Measurements from ENCODE around the gene TEK.

The TEK gene

DNA sequence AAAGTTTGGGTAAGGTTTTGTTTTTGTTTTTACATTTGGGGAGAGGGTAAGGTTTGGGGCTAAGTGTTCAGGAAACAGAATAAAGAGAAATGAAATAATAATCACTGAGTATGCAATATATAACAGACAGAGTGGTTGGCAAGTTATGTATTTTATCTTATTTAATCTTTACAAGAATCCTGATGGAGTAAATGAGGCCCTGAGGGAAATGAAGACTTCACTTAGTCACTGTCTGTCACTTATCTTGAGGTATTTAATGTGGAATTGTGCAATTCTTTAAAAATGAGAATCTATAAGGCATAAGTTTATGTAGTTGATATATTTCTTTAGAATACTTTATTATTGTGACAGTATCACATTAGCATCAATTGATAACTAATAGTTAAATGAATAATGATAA, 48.1 kb downstream of the TEK start:
- TF ChIP-seq TAF1 (IDR thresholded peaks at IDR 0.05; ENCODE audit: borderline replicate concordance, insufficient read depth, low read length) (no peak), POLR2AphosphoS5 (IDR thresholded peaks at IDR 0.05; ENCODE audit: low read depth, low read length) (no peak), FOXP2 (optimal IDR thresholded peaks at IDR 0.05; ENCODE audit: borderline replicate concordance, extremely low read depth, extremely low read length, insufficient read depth) (no peak), SIN3A (IDR thresholded peaks at IDR 0.05; ENCODE audit: borderline replicate concordance, insufficient read depth, low read length) (no peak)
- TF ChIP-seq, protein P1, sequence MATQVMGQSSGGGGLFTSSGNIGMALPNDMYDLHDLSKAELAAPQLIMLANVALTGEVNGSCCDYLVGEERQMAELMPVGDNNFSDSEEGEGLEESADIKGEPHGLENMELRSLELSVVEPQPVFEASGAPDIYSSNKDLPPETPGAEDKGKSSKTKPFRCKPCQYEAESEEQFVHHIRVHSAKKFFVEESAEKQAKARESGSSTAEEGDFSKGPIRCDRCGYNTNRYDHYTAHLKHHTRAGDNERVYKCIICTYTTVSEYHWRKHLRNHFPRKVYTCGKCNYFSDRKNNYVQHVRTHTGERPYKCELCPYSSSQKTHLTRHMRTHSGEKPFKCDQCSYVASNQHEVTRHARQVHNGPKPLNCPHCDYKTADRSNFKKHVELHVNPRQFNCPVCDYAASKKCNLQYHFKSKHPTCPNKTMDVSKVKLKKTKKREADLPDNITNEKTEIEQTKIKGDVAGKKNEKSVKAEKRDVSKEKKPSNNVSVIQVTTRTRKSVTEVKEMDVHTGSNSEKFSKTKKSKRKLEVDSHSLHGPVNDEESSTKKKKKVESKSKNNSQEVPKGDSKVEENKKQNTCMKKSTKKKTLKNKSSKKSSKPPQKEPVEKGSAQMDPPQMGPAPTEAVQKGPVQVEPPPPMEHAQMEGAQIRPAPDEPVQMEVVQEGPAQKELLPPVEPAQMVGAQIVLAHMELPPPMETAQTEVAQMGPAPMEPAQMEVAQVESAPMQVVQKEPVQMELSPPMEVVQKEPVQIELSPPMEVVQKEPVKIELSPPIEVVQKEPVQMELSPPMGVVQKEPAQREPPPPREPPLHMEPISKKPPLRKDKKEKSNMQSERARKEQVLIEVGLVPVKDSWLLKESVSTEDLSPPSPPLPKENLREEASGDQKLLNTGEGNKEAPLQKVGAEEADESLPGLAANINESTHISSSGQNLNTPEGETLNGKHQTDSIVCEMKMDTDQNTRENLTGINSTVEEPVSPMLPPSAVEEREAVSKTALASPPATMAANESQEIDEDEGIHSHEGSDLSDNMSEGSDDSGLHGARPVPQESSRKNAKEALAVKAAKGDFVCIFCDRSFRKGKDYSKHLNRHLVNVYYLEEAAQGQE (IDR thresholded peaks at IDR 0.05; ENCODE audit: insufficient read depth in 1 of 2, low read depth in 2 of 2, low read length in 2 of 2), result no peak

DNA sequence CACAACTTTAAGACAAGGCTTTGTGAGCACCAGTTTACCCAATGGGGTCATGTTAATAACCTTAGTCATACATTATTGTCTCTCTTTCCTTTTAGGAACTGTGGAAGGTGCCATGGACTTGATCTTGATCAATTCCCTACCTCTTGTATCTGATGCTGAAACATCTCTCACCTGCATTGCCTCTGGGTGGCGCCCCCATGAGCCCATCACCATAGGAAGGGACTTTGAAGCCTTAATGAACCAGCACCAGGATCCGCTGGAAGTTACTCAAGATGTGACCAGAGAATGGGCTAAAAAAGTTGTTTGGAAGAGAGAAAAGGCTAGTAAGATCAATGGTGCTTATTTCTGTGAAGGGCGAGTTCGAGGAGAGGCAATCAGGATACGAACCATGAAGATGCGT, 48.7 kb downstream of the TEK start:
- TF ChIP-seq FOXP2 (optimal IDR thresholded peaks at IDR 0.05; ENCODE audit: borderline replicate concordance, extremely low read depth, extremely low read length, insufficient read depth) (no peak), TAF1 (IDR thresholded peaks at IDR 0.05; ENCODE audit: borderline replicate concordance, insufficient read depth, low read length) (no peak), POLR2AphosphoS5 (IDR thresholded peaks at IDR 0.05; ENCODE audit: low read depth, low read length) (no peak), SIN3A (IDR thresholded peaks at IDR 0.05; ENCODE audit: borderline replicate concordance, insufficient read depth, low read length) (no peak)
- TF ChIP-seq, protein P1 (IDR thresholded peaks at IDR 0.05; ENCODE audit: insufficient read depth in 1 of 2, low read depth in 2 of 2, low read length in 2 of 2), result no peak

DNA sequence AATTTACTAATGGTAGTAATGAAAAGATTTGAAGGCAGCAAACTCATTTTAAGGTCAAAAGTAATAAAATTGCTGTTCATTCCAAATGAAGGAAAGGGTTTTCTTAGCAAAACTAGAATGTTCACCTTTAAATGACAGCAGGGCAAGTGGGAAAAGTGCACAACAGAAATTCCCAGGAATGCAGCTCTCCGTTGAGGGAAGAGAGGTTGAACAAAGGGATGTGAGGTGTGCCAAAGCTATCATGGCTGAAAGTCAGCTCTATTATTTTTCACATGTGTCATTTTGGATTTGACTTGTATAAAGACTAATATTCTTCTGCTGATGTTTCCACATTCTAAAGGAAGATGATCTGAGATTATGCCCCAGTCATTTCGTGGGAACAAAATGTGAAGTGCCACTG, 51.6 kb downstream of the TEK start:
- TF ChIP-seq POLR2AphosphoS5 (IDR thresholded peaks at IDR 0.05; ENCODE audit: low read depth, low read length), result no peak
- no peak for TF ChIP-seq FOXP2 (optimal IDR thresholded peaks at IDR 0.05; ENCODE audit: borderline replicate concordance, extremely low read depth, extremely low read length, insufficient read depth)
- TF ChIP-seq SIN3A (IDR thresholded peaks at IDR 0.05; ENCODE audit: borderline replicate concordance, insufficient read depth, low read length), result no peak
- TF ChIP-seq TAF1 (IDR thresholded peaks at IDR 0.05; ENCODE audit: borderline replicate concordance, insufficient read depth, low read length), result no peak
- TF ChIP-seq, protein P1 (IDR thresholded peaks at IDR 0.05; ENCODE audit: insufficient read depth in 1 of 2, low read depth in 2 of 2, low read length in 2 of 2), result no peak

DNA sequence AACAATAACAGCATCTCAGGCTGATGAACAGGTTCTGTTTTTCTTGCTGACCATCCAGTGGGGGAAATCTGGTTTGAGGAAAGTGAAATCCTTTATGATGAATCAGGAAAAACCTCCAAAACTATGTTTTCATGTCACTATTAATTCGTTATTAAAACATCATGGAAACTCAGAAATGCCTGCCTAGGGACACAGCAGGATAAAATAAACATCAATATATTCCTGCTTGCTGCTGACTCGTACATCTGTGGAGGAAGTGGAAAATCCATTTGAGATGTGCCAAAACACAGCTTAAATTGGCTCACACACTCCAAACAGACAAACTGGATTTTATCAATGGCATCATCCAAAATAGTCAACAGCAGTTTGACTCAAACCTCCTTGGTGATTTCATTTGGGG, 53.0 kb downstream of the TEK start:
- peak; percentile 26; the same call in 1 of the 2 replicates for TF ChIP-seq SIN3A (IDR thresholded peaks at IDR 0.05; ENCODE audit: borderline replicate concordance, insufficient read depth, low read length)
- TF ChIP-seq, protein P1 (IDR thresholded peaks at IDR 0.05; ENCODE audit: insufficient read depth in 1 of 2, low read depth in 2 of 2, low read length in 2 of 2), result peak in 1 of 2 experiments; percentile 41; a peak in 1 of 4 replicates
- TF ChIP-seq TAF1 (IDR thresholded peaks at IDR 0.05; ENCODE audit: borderline replicate concordance, insufficient read depth, low read length), result no peak
- TF ChIP-seq POLR2AphosphoS5 (IDR thresholded peaks at IDR 0.05; ENCODE audit: low read depth, low read length), result no peak; the same call in 1 of the 2 replicates
- no peak for TF ChIP-seq FOXP2 (optimal IDR thresholded peaks at IDR 0.05; ENCODE audit: borderline replicate concordance, extremely low read depth, extremely low read length, insufficient read depth)

DNA sequence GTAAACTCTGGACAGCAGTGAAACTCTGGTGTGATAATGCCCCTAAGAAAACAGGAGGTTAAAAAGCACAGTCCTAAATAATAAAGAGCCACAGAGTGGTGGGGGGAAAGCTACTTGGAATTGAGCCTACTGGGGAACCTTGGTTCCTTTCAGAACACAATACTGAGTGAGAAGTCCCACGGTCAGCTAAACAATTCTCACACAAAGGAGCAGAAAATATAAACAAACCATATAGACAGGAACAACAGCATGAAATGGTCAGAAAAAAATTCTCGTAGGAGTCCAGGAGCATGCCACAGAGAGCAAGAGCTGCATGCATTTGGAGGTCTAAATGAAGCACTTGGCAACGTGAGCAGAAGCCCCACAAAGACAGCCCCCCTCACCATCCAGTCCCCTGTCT, 56.0 kb downstream of the TEK start:
- TF ChIP-seq SIN3A (IDR thresholded peaks at IDR 0.05; ENCODE audit: borderline replicate concordance, insufficient read depth, low read length) (no peak), TAF1 (IDR thresholded peaks at IDR 0.05; ENCODE audit: borderline replicate concordance, insufficient read depth, low read length) (no peak), FOXP2 (optimal IDR thresholded peaks at IDR 0.05; ENCODE audit: borderline replicate concordance, extremely low read depth, extremely low read length, insufficient read depth) (no peak), POLR2AphosphoS5 (IDR thresholded peaks at IDR 0.05; ENCODE audit: low read depth, low read length) (no peak)
- TF ChIP-seq, protein P1 (IDR thresholded peaks at IDR 0.05; ENCODE audit: insufficient read depth in 1 of 2, low read depth in 2 of 2, low read length in 2 of 2), result no peak
